Effector CD4-positive, alpha-beta T cell (primary cell): ENCODE data around the gene OAS1.
"Not testable (repeated sequence)": the region's sequence is repeated elsewhere in the genome, so short reads cannot be mapped to it uniquely, and the experiment has no call there.

Experiments used
- DNase-seq: peaks from one replicate; pipeline ENCODE4 v3.0.0-alpha.2; 2020

Gene OAS1

DNA sequence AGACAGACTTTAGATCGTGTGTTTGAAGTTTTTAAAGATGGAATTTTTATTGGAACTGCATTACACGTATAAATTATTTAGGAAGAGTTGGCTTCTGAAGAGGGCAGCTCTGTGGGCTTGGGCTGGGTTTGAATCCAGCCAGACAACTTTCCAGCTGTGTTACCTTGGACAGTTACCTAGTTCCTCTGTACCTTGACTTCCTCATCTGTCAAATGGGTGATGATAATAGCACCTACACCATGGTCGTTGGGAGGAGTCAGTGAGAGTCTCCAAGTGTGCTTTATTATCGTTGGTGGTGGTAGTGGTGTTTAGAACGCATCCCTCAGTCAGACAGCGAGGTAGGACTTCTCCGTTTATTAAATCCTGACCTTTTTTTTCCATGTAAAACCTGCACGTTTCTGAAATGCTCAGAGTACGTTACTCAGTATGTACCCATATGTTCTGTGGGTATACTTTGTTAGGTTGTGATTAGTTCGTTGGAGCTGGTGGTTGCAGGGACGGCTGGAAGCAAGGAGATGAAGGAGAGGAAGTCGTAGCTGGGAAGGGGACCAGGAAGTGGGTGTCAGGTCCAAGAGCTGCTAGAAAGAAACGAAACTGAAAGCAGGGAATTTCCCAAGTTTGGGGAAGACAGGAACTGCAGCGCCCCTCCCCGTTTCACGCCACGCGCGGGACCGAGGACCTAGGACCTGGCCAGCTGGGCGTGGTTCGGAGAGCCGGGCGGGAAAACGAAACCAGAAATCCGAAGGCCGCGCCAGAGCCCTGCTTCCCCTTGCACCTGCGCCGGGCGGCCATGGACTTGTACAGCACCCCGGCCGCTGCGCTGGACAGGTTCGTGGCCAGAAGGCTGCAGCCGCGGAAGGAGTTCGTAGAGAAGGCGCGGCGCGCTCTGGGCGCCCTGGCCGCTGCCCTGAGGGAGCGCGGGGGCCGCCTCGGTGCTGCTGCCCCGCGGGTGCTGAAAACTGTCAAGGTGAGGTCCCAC, 31.3 kb downstream of the OAS1 start, which contains the start of gene OAS3:
OAS3 (plus strand) TSS at position 734 of the 979 bp plus-strand sequence; CDS start at position 791, 57 bp downstream.
- peak; percentile 51 for DNase-seq

- no peak for DNase-seq
Observed at GRCh38 chr12:112938751-112939150, 32.0 kb downstream of the OAS1 start.

DNA sequence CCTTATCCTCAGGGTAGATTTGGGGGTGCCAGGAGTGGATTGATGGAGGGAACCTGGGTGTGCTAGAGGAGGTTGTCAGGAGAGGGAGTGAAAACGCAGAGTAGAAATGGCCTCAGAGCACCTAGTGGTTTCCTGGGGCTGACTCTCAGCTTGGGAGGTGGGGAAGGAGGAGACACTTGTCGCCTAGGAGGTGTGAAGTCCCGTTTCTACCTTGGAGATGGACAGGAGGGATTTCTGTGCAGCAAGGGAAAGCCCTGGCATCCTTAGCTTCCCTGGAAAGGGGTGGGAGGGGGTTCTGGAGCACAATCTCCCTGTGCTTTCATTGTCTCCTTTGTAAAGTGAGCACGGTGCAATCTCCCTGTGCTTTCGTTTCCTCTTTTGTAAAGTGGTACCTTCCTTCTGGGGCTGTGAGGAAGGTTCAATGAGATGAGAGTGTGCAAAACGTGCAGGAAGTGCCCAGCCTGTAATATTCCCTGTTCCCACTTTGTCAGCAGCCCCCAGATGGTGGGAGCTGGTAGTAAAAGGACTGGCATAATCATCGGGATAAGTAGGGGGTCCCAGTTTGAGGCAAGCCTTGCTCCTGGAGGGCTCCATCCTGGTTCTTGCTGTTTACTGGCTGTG, 33.1 kb downstream of the OAS1 start:
- no peak for DNase-seq

DNA sequence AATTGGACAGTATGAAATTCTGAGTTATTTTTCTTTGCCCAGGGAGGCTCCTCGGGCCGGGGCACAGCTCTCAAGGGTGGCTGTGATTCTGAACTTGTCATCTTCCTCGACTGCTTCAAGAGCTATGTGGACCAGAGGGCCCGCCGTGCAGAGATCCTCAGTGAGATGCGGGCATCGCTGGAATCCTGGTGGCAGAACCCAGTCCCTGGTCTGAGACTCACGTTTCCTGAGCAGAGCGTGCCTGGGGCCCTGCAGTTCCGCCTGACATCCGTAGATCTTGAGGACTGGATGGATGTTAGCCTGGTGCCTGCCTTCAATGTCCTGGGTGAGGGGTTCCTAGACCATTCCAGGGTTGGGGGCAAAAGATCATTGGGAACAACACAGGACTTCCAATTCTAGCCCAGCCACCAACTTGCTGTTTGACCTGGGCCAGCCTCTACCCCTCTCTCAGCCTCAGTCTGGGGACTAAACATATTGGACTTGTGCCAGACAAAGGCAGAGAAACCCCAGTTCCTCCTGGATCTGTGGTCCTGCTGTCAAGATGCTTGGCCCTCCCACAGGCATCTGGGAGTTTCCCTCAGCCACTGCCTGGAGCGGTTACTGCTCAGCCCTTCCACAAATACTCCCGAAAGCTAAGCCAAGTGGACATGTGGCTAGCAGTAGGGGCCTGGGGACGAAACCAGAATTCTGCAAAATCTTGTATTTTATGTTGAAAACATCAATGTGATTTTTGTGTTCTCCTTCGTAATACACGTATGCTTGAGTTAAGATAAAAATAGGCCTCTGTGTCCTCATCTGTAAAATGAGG, 35.0 kb downstream of the OAS1 start:
- no peak for DNase-seq

DNA sequence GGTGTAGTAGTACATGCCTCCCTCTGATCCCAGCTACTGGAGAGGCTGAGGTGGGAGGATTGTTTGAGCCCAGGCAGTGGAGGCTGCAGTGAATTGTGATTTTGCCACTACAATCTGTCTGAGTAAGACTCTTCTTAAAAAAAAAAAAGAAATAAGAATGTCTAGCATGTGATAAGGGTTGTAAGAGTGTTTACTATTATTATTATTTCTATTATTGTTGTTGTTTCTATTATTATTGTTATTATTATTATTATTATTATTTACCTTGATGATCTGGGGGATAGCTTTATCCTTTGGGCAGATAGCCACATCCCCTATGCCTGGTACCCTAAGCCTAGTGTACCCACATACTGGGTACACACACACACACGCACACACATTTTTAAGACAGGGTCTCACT, 35.8 kb downstream of the OAS1 start:
- DNase-seq = no peak

DNA sequence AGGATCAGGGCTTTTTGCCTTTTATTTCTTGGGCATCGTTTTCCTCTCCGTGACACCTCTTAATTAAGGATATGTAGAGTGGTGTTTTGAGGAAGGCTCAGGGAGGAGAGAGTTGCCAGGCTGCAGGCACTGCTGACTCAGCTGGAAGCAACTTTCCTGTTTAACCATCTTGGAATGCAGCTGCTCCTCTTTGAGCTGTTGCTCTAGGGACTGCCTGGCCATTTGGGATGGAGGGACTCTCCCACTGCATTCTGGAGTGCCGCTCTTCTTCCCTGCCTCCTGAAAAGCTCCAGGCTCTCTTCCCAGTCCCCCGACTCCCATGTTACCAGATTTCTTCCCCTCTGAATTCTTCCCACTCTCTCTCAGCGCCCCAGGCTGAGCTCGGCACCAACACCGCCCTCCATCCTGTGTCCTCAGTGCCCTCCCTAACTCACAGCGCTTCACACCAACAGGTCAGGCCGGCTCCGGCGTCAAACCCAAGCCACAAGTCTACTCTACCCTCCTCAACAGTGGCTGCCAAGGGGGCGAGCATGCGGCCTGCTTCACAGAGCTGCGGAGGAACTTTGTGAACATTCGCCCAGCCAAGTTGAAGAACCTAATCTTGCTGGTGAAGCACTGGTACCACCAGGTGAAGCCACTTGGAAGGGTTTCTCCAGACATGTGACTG, 37.4 kb downstream of the OAS1 start:
- DNase-seq = no peak

- DNase-seq = no peak
Observed at GRCh38 chr12:112945515-112945914, 38.8 kb downstream of the OAS1 start.

DNA sequence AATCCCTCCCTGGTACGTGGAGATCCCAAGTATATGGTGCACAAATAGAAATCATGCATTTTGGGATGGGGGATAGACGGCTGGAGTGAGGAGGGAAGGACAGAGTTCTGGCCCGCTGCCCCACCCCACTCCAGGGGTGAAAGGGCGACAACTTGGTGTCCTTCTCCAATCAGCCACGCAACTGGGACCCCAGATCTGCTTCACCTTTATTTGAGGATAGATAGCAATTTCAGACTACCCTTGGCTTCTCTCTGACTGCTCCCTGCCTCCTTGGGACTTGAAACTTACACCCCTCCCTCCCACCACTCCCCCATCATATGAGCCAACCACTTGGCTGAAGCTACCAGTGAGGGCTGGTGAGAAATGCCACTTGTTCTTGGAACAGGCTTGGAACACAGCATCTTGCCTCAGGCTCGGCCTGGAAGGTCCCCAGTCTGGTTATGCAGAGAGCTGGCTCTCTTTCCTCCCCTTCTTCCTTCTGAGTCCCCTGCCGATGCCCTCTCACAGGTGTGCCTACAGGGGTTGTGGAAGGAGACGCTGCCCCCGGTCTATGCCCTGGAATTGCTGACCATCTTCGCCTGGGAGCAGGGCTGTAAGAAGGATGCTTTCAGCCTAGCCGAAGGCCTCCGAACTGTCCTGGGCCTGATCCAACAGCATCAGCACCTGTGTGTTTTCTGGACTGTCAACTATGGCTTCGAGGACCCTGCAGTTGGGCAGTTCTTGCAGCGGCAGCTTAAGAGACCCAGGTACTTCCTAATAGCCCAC, 39.7 kb downstream of the OAS1 start:
- no peak for DNase-seq

DNA sequence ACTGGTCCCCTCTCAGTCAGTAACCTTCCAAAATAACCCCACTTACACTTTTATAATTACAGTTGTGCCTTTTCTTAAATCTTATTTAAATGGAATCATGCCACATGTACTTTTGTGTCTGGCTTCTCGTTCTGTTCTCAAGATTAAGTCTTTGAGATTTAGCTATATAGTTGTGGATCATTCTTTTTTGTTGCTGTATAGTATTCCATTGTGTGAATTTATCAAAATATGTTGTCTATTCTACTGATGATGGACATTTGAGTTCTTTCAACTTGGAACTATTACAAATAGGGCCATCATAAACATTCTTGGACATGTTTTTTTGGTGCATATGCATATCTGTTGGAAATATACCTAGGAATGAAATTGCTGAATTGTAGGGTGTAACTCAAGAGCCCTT, 40.6 kb downstream of the OAS1 start:
- DNase-seq = no peak

DNA sequence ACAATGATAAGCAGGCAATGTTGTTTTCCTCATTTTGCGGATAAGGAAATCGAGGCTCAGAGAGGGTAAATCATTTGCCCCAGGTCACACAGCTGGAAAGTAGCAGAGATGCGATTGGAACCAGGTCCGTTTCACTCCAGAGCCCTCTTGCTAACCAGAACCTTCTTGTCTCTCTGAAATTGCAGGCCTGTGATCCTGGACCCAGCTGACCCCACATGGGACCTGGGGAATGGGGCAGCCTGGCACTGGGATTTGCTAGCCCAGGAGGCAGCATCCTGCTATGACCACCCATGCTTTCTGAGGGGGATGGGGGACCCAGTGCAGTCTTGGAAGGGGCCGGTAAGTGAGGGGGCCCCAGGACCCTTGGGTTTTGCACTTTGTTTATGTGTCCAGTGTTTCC, 41.0 kb downstream of the OAS1 start:
- DNase-seq = no peak

DNA sequence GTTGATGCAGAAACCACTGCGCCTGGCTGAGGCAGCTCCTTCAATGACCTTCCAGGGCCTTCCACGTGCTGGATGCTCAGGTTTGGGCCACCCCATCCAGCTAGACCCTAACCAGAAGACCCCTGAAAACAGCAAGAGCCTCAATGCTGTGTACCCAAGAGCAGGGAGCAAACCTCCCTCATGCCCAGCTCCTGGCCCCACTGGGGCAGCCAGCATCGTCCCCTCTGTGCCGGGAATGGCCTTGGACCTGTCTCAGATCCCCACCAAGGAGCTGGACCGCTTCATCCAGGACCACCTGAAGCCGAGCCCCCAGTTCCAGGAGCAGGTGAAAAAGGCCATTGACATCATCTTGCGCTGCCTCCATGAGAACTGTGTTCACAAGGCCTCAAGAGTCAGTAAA, 42.0 kb downstream of the OAS1 start:
- DNase-seq = no peak

DNA sequence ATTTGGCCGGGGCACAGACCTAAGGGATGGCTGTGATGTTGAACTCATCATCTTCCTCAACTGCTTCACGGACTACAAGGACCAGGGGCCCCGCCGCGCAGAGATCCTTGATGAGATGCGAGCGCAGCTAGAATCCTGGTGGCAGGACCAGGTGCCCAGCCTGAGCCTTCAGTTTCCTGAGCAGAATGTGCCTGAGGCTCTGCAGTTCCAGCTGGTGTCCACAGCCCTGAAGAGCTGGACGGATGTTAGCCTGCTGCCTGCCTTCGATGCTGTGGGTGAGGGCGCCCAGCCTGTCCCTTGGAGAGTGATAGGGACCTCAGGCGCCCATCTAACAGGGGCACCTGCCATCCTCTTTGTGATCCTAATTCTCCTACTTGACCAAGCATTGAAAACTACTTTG, 43.9 kb downstream of the OAS1 start:
- DNase-seq = no peak

DNA sequence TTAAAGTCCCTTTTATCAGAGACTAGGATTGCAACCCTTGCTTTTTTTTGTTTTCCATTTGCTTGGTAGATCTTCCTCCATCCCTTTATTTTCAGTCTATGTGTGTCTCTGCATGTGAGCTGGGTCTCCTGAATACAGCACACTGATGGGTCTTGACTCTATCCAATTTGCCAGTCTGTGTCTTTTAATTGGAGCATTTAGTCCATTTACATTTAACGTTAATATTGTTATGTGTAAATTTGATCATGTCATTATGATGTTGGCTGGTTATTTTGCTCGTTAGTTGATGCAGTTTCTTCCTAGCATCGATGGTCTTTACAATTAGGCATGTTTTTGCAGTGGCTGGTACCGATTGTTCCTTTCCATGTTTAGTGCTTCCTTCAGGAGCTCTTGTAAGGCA, 50.4 kb downstream of the OAS1 start:
- DNase-seq = not testable (repeated sequence)

DNA sequence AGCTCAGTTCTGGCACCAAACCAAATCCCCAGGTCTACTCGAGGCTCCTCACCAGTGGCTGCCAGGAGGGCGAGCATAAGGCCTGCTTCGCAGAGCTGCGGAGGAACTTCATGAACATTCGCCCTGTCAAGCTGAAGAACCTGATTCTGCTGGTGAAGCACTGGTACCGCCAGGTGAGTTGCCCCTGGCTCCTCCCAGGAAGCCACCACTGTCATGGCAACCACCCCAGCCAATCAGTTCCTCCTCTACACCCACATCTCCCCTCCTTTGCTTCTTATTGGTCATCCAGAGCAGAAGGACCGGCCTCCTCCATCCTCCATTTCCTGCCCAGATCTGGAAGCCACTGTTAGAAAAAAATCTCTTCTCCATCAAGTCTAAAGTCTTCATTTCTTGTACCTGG, 54.3 kb downstream of the OAS1 start:
- DNase-seq = no peak

DNA sequence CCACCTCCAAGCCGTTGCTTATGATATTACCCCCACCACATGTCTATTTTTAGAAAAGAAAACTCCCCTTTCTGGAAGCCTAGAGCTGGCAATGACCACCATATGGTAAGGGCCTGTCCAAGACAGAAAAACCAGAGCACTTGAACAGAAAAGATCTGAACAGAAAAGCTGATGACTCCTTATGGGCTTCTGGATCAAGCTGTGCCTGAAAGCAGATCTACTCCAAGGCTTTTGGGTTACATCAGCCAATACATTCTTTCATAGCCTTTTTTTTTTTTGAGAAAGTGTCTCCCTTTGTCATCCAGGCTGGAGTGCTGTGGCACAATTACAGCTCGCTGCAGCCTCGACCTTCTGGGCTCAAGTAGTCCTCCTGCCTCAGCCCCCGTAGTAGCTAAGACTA, 54.8 kb downstream of the OAS1 start:
- DNase-seq = no peak

GRCh38 chr12:112962561-112962960, 55.8 kb downstream of the OAS1 start:
- no peak for DNase-seq

- no peak for DNase-seq
Observed at GRCh38 chr12:112963227-112963861, 56.6 kb downstream of the OAS1 start.

DNA sequence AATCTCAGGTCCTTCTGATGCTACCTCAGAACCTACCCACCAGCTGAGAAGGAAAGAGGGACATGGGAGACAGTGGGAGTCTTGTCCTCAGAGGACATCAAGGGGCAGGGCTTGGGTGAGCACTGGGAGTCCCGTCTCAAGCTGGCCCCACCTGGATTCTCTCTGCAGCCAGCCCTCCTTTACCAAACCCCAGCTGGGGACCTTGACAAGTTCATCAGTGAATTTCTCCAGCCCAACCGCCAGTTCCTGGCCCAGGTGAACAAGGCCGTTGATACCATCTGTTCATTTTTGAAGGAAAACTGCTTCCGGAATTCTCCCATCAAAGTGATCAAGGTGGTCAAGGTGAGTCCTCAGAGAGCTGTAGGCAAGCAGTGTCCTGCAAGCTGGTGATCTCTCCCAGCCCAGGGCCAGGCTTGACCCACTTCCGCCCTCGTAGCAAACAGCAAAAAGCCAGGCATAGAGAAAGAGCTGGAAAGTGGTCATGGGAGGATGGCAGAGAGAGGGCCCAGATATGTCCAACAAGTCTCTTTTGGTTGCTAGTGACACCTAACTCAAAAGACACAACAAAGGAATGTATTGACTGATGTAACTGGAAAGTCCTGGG, 57.4 kb downstream of the OAS1 start:
- no peak for DNase-seq

- no peak for DNase-seq
Observed at GRCh38 chr12:112964915-112965314, 58.2 kb downstream of the OAS1 start.

DNA sequence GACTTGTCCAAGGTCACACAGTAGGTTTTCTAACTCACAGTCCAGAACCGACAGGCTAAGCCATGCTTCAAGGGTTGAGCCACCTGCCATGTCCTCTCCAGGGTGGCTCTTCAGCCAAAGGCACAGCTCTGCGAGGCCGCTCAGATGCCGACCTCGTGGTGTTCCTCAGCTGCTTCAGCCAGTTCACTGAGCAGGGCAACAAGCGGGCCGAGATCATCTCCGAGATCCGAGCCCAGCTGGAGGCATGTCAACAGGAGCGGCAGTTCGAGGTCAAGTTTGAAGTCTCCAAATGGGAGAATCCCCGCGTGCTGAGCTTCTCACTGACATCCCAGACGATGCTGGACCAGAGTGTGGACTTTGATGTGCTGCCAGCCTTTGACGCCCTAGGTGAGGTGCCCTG, 58.9 kb downstream of the OAS1 start:
- no peak for DNase-seq

- DNase-seq = no peak
Observed at GRCh38 chr12:112967306-112967705, 60.5 kb downstream of the OAS1 start.
